ENCODE results near the gene BLMH. TPM values are rescaled to one million over a fixed set of nuclear protein-coding genes. Genes with fewer than 3 reads are reported as not detected.

The BLMH gene
- total RNA-seq, 1 donor from 2014 or later = 36.2 TPM

GRCh38 chr17:30323895-30324319 is 32.2 kb upstream of the BLMH start:
- Histone ChIP-seq H3K9ac (ENCODE audit: low read length) (no peak overlapping the region), H3K4me1 (ENCODE audit: insufficient read depth, low read length) (no peaks in the 10 kb centered on the region), H4K20me1 (ENCODE audit: insufficient read depth, low read length) (no peaks in the 10 kb centered on the region), H3K36me3 (ENCODE audit: insufficient read depth, low read length) (no peaks in the 10 kb centered on the region), H3K9me3 (ENCODE audit: insufficient read depth, low read depth, low read length) (no peaks in the 10 kb centered on the region), H3K79me2 (ENCODE audit: insufficient read depth, low read length) (no peaks in the 10 kb centered on the region), H3K4me2 (ENCODE audit: low read length) (no peak overlapping the region), H3K4me3 (ENCODE audit: insufficient read depth, low read depth, low read length) (no peak overlapping the region), H3K27me3 (ENCODE audit: insufficient read depth, low read length) (peaks cover 2% of the 10 kb centered on the region), H2AFZ (ENCODE audit: low read depth, low read length) (no peak overlapping the region), H3K27ac (ENCODE audit: low read depth, low read length) (no peak overlapping the region)
- Mint-ChIP-seq H3K36me3 (ENCODE audit: low read depth, unreplicated experiment) (no peaks in the 10 kb centered on the region), H3K4me3 (ENCODE audit: unreplicated experiment) (no peak overlapping the region), H3K27ac (ENCODE audit: unreplicated experiment) (peak overlapping the region; percentile 70), H3K9me3 (ENCODE audit: unreplicated experiment) (peaks cover 2% of the 10 kb centered on the region), H3K4me1 (ENCODE audit: low read depth, unreplicated experiment) (peaks cover 11% of the 10 kb centered on the region), H3K27me3 (ENCODE audit: low read depth, unreplicated experiment) (peaks cover 3% of the 10 kb centered on the region)
- DNase-seq (ENCODE audit: low read depth) (peak; percentile 49), FAIRE-seq (no peak)
- TF ChIP-seq CTCF (IDR thresholded peaks at IDR 0.05; ENCODE audit: insufficient read depth, low read depth, low read length) (no peak), EZH2 (IDR thresholded peaks at IDR 0.05; ENCODE audit: insufficient read depth, low read length) (no peak)

- Histone ChIP-seq H4K20me1 (ENCODE audit: insufficient read depth, low read length) (no peaks in the 10 kb centered on the region), H3K36me3 (ENCODE audit: insufficient read depth, low read length) (no peaks in the 10 kb centered on the region), H3K4me3 (ENCODE audit: insufficient read depth, low read depth, low read length) (no peak overlapping the region), H3K79me2 (ENCODE audit: insufficient read depth, low read length) (no peaks in the 10 kb centered on the region), H3K9me3 (ENCODE audit: insufficient read depth, low read depth, low read length) (no peaks in the 10 kb centered on the region), H3K4me2 (ENCODE audit: low read length) (no peak overlapping the region), H3K27ac (ENCODE audit: low read depth, low read length) (no peak overlapping the region), H3K4me1 (ENCODE audit: insufficient read depth, low read length) (no peaks in the 10 kb centered on the region), H2AFZ (ENCODE audit: low read depth, low read length) (no peak overlapping the region), H3K27me3 (ENCODE audit: insufficient read depth, low read length) (peaks cover 2% of the 10 kb centered on the region), H3K9ac (ENCODE audit: low read length) (no peak overlapping the region)
- DNase-seq (ENCODE audit: low read depth) (no peak), FAIRE-seq (no peak)
- peaks cover 2% of the 10 kb centered on the region for H3K9me3 Mint-ChIP-seq (ENCODE audit: unreplicated experiment)
- peaks cover 3% of the 10 kb centered on the region for H3K27me3 Mint-ChIP-seq (ENCODE audit: low read depth, unreplicated experiment)
- H3K27ac Mint-ChIP-seq (ENCODE audit: unreplicated experiment) = peak overlapping the region; percentile 70
- H3K4me1 Mint-ChIP-seq (ENCODE audit: low read depth, unreplicated experiment) = peaks cover 11% of the 10 kb centered on the region
- no peak for TF ChIP-seq CTCF (IDR thresholded peaks at IDR 0.05; ENCODE audit: insufficient read depth, low read depth, low read length)
- no peak for TF ChIP-seq EZH2 (IDR thresholded peaks at IDR 0.05; ENCODE audit: insufficient read depth, low read length)
- no peaks in the 10 kb centered on the region for H3K36me3 Mint-ChIP-seq (ENCODE audit: low read depth, unreplicated experiment)
- H3K4me3 Mint-ChIP-seq (ENCODE audit: unreplicated experiment) = no peak overlapping the region
Measured at GRCh38 chr17:30323262-30323894, 31.6 kb upstream of the BLMH start.

DNA sequence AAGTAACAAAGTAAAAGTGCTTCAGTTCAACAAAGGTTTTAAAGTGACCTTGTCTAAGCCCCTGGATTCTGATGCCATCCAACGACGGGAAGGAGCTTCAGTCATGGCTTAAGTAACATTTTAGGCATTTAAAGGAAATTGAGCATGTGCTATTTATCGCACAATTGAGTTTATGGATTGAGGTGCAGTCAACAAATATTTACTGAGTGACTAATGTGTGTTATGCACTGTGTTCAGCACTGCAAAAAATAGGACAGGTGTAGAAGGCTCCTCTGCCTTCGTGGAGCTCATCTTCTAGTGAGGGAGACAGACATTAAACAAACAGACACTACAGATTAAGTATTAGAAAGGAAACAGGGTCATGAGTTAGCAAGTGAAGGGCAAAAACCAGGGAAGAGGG is 29.6 kb upstream of the BLMH start:
- H3K36me3 ChIP-seq (ENCODE audit: insufficient read depth, low read length) = no peaks in the 10 kb centered on the region
- TF ChIP-seq EZH2 (IDR thresholded peaks at IDR 0.05; ENCODE audit: insufficient read depth, low read length) = no peak
- TF ChIP-seq CTCF (IDR thresholded peaks at IDR 0.05; ENCODE audit: insufficient read depth, low read depth, low read length) = no peak
- no peak overlapping the region for H3K4me3 Mint-ChIP-seq (ENCODE audit: unreplicated experiment)
- no peaks in the 10 kb centered on the region for H3K9me3 ChIP-seq (ENCODE audit: insufficient read depth, low read depth, low read length)
- no peaks in the 10 kb centered on the region for H3K79me2 ChIP-seq (ENCODE audit: insufficient read depth, low read length)
- peaks cover 11% of the 10 kb centered on the region for H3K4me1 Mint-ChIP-seq (ENCODE audit: low read depth, unreplicated experiment)
- H2AFZ ChIP-seq (ENCODE audit: low read depth, low read length) = no peak overlapping the region
- H3K9me3 Mint-ChIP-seq (ENCODE audit: unreplicated experiment) = peaks cover 2% of the 10 kb centered on the region
- no peak overlapping the region for H3K9ac ChIP-seq (ENCODE audit: low read length)
- H3K27ac ChIP-seq (ENCODE audit: low read depth, low read length) = no peak overlapping the region
- no peak overlapping the region for H3K27ac Mint-ChIP-seq (ENCODE audit: unreplicated experiment)
- H3K4me2 ChIP-seq (ENCODE audit: low read length) = no peak overlapping the region
- FAIRE-seq = no peak
- no peaks in the 10 kb centered on the region for H3K36me3 Mint-ChIP-seq (ENCODE audit: low read depth, unreplicated experiment)
- no peaks in the 10 kb centered on the region for H4K20me1 ChIP-seq (ENCODE audit: insufficient read depth, low read length)
- no peaks in the 10 kb centered on the region for H3K4me1 ChIP-seq (ENCODE audit: insufficient read depth, low read length)
- no peak overlapping the region for H3K4me3 ChIP-seq (ENCODE audit: insufficient read depth, low read depth, low read length)
- H3K27me3 Mint-ChIP-seq (ENCODE audit: low read depth, unreplicated experiment) = peaks cover 3% of the 10 kb centered on the region
- DNase-seq (ENCODE audit: low read depth) = no peak
- H3K27me3 ChIP-seq (ENCODE audit: insufficient read depth, low read length) = no peaks in the 10 kb centered on the region

Measured in astrocyte (in vitro differentiated cells and primary cell).